22Rv1 (cell line): ENCODE results near the gene ARPC5.

Source experiments
- H3K27ac ChIP-seq: fragments of 450-650 bp; 2 replicates; pipeline ENCODE4 v1.5.1; 2017
- CTCF ChIP-seq: fragments of 450-650 bp; IDR thresholded peaks from 2 replicates; pipeline ENCODE4 v1.5.1; 2017; ENCODE audit warnings: mild to moderate bottlenecking
- ZFX ChIP-seq: fragments of 450-650 bp; IDR thresholded peaks from 2 replicates; pipeline ENCODE4 v1.6.1; 2017; ENCODE audit warnings: antibody characterized with exemption, borderline replicate concordance

ARPC5 gene

GRCh38 chr1:183592733-183593132 lies 42.9 kb downstream of the ARPC5 start:
- TF ChIP-seq ZFX: no peak
- no peak for TF ChIP-seq CTCF
- H3K27ac ChIP-seq: no peak overlapping the region

- TF ChIP-seq CTCF (no peak), ZFX (no peak)
- no peak within 1 kb of the TSS for H3K27ac ChIP-seq
These were observed 45.1 kb downstream of the ARPC5 start, which contains the start of gene NCF2 for GRCh38 chr1:183590244-183591191. TSS of gene NCF2 (minus strand) at chr1:183590459. CDS start at chr1:183590329, 130 bp downstream.

DNA sequence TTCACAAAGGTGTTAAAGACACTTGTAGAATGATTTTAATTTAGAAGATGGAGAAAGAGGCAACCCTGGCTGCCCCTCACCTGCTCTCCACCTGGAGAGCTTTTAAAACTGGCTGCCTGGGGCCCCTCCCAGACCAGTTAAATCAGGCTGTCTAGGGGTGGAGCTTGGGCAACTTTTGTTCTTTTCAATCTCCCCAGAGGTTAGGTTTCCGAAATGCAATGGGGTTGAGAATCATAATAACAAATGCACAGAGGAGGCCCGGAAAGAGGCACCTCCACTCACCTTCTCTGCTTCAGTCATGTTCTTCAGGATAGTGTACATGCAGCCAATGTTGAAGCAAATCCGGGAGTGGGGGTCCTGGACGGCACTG lies 45.7 kb downstream of the ARPC5 start:
- H3K27ac ChIP-seq: no peak overlapping the region
- no peak for TF ChIP-seq ZFX
- no peak for TF ChIP-seq CTCF

GRCh38 chr1:183589384-183589783 lies 46.2 kb downstream of the ARPC5 start:
- TF ChIP-seq ZFX (no peak), CTCF (no peak)
- H3K27ac ChIP-seq: no peak overlapping the region

GRCh38 chr1:183588827-183589226 lies 46.8 kb downstream of the ARPC5 start:
- TF ChIP-seq ZFX: no peak
- TF ChIP-seq CTCF: no peak
- no peak overlapping the region for H3K27ac ChIP-seq

GRCh38 chr1:183586926-183587325 lies 48.7 kb downstream of the ARPC5 start:
- TF ChIP-seq CTCF (no peak), ZFX (no peak)
- H3K27ac ChIP-seq: no peak overlapping the region

DNA sequence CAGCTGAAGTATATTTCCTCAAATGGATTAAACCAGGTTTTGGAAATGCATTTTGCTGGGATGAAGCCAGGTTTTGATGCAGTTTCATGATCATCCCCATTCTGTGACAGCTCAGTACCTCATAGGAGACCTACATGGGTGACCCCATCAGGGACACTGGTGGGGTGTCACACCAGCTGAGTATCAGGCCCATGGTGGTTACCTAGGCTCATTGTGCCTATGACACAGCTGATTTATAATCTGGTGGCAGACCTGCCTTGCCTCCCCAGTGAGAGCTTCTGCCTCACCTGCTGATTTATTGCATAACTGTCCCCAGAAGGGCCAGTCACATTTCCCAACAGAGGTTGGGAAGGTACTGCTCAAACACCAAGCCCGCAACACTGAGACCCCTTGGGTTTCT lies 49.1 kb downstream of the ARPC5 start:
- TF ChIP-seq ZFX (no peak), CTCF (no peak)
- H3K27ac ChIP-seq: no peak overlapping the region
